ENCODE data around the gene ESRRA.

The ESRRA gene

GRCh38 chr11:64333556-64333955 lies 28.2 kb downstream of the ESRRA start:
- DNase-seq: no peak

DNA sequence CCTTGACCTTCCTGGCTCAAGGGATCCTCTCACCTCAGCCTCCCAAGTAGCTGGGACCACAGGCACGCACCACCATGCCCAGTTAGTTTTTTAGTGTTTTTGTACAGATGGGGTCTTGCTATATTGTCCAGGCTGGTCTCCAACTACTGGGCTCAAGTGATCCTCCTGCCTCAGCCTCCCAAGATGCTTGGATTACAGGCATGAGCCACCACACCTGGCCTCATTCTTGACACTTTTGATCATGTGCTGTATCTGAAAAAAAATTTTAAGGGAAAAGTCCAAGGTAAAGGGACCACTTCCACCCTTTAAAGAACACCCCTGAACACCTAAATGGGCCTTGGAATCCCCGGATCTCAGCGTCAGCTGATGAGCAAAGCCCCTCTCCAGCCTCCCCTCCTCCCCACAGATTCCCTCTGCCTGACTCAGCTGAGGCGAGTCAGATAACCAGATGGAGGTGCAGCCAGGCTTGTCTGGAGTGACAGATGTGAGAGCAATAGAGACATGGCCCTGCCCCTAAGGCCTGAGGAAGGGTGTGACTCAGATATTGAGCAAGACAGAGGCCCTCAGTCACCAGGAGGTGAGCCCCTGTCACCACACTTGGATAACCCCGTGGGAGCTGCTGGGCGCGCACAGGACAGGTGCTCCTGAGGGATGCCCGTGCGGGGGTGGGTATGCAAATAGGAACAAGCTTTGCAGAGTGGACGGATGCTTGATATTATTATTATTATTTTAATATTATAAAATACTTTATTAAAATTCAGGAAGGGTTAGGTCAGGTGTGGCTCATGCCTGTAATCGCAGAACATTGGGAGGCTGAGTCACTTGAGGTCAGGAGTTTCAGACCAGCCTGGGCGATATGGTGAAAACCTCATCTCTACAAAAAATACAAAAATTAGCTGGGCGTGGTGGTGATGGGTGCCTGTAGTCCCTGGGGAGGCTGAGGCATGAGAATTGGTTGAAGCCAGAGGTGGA lies 29.7 kb downstream of the ESRRA start:
- peak; percentile 82 for DNase-seq

DNA sequence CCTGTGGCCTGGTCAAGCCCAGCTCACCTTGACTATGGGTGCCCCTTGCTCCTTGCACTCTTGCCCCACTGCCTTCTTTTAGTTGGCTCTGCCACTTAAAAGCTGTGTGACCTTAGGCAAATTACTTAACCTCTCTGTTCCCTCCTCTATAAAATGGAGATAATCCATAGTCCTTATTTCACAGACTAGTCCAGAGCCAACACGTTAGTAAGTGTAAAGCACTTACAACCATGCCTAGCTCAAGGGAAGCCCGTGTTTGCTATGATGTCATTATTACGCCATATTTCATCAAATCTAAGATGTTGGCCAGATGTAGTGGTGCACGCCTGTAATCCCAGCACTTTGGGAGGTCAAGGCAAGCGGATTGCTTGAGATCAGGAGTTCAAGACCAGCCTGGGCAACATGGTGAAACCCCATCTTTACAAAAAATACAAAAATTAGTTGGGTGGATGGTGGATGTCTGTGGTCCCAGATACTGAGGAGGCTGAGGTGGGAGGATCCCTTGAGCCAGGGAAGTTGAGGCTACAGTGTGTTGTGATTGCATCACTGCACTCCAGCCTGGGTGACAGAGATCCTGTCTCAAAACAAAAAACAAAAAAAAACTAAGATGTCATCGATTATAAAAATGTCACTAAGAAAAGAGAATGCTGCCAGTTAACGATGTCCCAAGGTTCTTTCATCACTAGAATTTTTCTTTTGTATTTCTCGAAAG lies 32.4 kb downstream of the ESRRA start:
- no peak for DNase-seq

GRCh38 chr11:64338716-64339115 lies 33.4 kb downstream of the ESRRA start:
- DNase-seq: no peak

GRCh38 chr11:64339286-64339685 lies 34.0 kb downstream of the ESRRA start:
- DNase-seq: no peak

DNA sequence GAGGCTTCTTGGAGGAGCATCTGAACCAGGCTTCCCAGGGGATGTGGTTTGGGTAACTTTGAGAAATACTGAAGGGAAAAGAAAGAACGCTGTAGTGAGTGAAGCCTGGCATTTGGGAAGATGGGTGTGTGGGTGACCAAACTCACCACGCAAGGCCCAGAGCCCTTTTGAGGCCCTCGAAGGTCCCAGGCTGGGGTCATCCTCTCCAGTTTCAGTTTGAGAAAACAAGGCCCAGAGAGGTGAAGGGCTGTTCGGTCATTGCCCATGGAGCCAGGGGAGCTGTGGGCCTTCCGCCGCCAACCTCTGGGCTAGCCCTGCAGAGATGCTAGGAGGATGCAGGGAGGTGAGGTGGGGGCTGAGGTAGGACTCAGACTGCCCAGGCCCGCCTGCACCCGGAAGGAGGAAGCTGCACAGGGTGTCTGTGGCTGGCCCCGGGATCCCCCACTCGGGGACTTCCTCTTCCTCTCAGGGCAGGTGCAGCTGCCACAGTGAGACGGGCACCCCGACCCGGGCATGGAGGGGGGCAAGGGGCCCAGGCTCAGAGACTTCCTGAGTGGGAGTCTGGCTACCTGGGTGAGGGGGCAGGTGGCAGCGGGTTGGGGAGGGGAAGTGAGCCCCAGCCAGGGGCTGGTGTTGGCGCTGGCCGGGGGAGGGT lies 34.6 kb downstream of the ESRRA start, which contains the start of gene CCDC88B:
Gene CCDC88B, plus strand, starts transcription at position 451 of the 655 bp plus-strand sequence. Its CDS starts 63 bp downstream, at position 514.
- no peak for DNase-seq

- DNase-seq: no peak
These were observed 35.5 kb downstream of the ESRRA start for GRCh38 chr11:64340671-64341335.

- DNase-seq: no peak
These were observed 36.1 kb downstream of the ESRRA start for GRCh38 chr11:64341429-64341828.

GRCh38 chr11:64341851-64342791 lies 36.8 kb downstream of the ESRRA start:
- no peak for DNase-seq

- no peak for DNase-seq
These were observed 37.8 kb downstream of the ESRRA start for GRCh38 chr11:64342869-64343745.

DNA sequence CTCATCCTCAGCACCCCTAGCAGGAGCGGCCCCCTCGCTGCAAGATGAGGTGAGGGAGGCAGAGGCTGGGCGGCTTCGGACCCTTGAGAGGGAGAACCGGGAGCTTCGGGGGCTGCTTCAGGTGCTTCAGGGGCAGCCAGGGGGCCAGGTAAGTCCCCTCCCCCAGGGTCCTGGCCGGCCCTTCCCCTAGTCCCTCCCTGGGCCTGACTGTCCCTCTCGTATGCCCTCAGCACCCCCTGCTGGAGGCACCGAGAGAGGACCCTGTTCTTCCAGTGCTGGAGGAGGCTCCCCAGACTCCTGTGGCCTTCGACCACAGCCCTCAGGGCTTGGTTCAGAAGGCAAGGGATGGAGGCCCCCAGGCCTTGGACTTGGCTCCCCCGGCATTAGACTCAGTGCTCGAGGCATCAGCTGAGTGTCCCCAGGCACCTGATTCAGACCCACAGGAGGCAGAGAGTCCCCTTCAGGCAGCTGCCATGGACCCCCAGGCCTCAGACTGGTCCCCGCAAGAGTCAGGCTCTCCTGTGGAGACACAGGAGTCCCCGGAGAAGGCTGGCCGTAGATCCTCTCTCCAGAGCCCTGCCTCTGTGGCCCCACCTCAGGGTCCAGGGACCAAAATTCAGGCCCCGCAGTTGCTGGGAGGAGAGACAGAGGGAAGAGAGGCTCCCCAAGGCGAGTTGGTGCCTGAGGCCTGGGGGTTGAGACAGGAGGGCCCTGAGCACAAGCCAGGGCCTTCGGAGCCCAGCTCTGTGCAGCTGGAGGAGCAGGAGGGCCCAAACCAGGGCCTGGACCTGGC lies 38.6 kb downstream of the ESRRA start:
- no peak for DNase-seq

DNA sequence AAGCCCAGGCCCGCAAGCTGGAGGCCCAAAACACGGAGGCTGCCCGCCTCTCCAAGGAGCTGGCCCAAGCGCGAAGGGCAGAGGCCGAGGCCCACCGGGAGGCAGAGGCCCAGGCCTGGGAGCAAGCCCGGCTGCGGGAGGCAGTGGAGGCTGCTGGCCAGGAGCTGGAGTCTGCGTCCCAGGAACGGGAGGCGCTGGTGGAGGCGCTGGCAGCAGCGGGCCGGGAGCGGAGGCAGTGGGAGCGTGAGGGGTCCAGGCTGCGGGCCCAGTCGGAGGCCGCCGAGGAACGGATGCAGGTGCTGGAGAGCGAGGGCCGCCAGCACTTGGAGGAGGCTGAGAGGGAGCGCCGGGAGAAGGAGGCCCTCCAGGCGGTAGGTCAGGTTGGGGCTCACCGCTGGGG lies 39.5 kb downstream of the ESRRA start:
- DNase-seq: no peak

GRCh38 chr11:64347193-64347867 lies 42.0 kb downstream of the ESRRA start:
- DNase-seq: no peak

GRCh38 chr11:64348383-64349024 lies 43.2 kb downstream of the ESRRA start:
- DNase-seq: no peak

- DNase-seq: no peak
These were observed 43.7 kb downstream of the ESRRA start for GRCh38 chr11:64349025-64349387.

DNA sequence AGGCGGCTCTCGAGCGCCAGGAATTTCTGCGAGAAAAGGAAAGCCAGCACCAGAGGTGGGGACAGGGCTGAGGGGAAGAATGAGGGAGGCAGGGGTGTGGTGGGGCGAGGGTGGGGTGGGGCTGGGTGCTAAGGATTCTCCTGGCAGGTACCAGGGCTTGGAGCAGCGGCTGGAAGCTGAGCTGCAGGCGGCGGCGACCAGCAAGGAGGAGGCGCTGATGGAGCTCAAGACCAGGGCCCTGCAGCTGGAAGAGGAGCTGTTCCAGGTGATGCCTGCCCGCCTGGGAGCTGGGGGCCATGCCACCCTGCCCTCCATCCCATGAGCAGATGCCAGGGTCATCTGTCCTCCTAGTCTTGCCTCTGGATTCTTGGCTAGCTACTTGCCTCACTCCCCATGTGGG lies 44.1 kb downstream of the ESRRA start:
- no peak for DNase-seq

DNA sequence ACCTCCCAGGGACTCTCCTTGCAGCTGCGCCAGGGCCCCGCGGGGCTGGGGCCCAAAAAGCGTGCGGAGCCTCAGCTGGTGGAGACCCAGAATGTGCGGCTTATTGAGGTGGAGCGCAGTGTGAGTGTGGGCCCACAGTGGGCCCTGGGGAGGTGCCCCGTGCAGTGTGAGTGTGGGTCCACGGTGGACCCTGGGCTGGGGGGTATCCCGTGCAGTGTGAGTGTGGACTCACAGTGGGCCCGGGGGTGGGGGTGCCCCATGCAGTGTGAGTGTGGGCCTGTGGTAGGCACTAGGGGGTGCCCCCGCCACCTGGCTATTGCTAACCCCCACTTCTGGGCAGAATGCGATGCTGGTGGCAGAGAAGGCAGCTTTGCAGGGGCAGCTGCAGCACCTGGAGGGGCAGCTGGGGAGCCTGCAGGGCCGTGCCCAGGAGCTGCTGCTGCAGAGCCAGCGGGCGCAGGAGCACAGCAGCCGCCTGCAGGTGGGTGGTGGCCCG lies 45.9 kb downstream of the ESRRA start:
- no peak for DNase-seq

All from DMS79 treated with DMSO at 0.1 percent for 48 hours (cell line).